H9 (cell line): ENCODE measurements around the gene KRT35. TPM values are rescaled to one million over a fixed set of nuclear protein-coding genes. Genes with fewer than 3 reads are reported as not detected.
"Not testable (repeated sequence)": the region's sequence is repeated elsewhere in the genome, so short reads cannot be mapped to it uniquely, and the experiment has no call there.

ENCODE experiments used
- DNase-seq: peaks from one replicate; pipeline ENCODE4 v3.0.0-alpha.2; 2017
- H2AFZ ChIP-seq: one replicate; pipeline ENCODE4 v1.6.1; 2013; ENCODE audit warnings: mild to moderate bottlenecking, low read length, control low read depth, moderate library complexity
- H2AK5ac ChIP-seq: 2 replicates; pipeline ENCODE4 v1.6.1; 2013; ENCODE audit warnings: low read length, control low read depth, mixed read lengths; ENCODE audit not compliant: insufficient read length
- H2BK120ac ChIP-seq: one replicate; pipeline ENCODE4 v1.6.1; 2013; ENCODE audit warnings: low read depth, mild to moderate bottlenecking, low read length, control low read depth, inconsistent platforms; ENCODE audit not compliant: poor library complexity, severe bottlenecking
- H2BK12ac ChIP-seq: 2 replicates; pipeline ENCODE4 v1.6.1; 2013; ENCODE audit warnings: low read length, control low read depth, mixed read lengths, low read depth; ENCODE audit not compliant: insufficient read length
- H2BK15ac ChIP-seq: 2 replicates; pipeline ENCODE4 v1.6.1; 2013; ENCODE audit warnings: low read depth, low read length, control low read depth
- H2BK20ac ChIP-seq: one replicate; pipeline ENCODE4 v1.6.1; 2013; ENCODE audit warnings: low read depth, mild to moderate bottlenecking, low read length, control low read depth, inconsistent platforms; ENCODE audit not compliant: poor library complexity, severe bottlenecking
- H2BK5ac ChIP-seq: 2 replicates; pipeline ENCODE4 v1.6.1; 2013; ENCODE audit warnings: low read length, control low read depth, mixed read lengths; ENCODE audit not compliant: insufficient read length
- H3K14ac ChIP-seq: 2 replicates; pipeline ENCODE4 v1.6.1; 2013; ENCODE audit warnings: low read length, control low read depth; ENCODE audit not compliant: insufficient read depth
- H3K18ac ChIP-seq: 2 replicates; pipeline ENCODE4 v1.6.1; 2013; ENCODE audit warnings: low read depth, mild to moderate bottlenecking, mixed read lengths, low read length, control low read depth; ENCODE audit not compliant: insufficient read length
- H3K23ac ChIP-seq: 2 replicates; pipeline ENCODE4 v1.6.1; 2013; ENCODE audit warnings: low read length, control low read depth, mixed read lengths, low read depth; ENCODE audit not compliant: insufficient read length
- H3K23me2 ChIP-seq: 2 replicates; pipeline ENCODE4 v1.6.1; 2013; ENCODE audit warnings: low read depth, mild to moderate bottlenecking, mixed read lengths, low read length, control low read depth; ENCODE audit not compliant: insufficient read length, poor library complexity, severe bottlenecking
- H3K27ac ChIP-seq: 2 replicates; pipeline ENCODE4 v1.5.1; 2013; ENCODE audit warnings: low read length, control low read depth, mixed read lengths, low read depth; ENCODE audit not compliant: insufficient read length
- H3K27me3 ChIP-seq: 2 replicates; pipeline ENCODE4 v1.6.1; 2013; ENCODE audit warnings: low read length, control low read depth, inconsistent platforms; ENCODE audit not compliant: insufficient read depth
- H3K4ac ChIP-seq: 2 replicates; pipeline ENCODE4 v1.6.1; 2013; ENCODE audit warnings: low read depth, mild to moderate bottlenecking, control low read depth, inconsistent platforms, low read length, moderate library complexity
- H3K4me1 ChIP-seq: 2 replicates; pipeline ENCODE4 v1.6.1; 2013; ENCODE audit warnings: low read length, control low read depth, inconsistent platforms; ENCODE audit not compliant: insufficient read depth
- H3K4me2 ChIP-seq: 2 replicates; pipeline ENCODE4 v1.6.1; 2013; ENCODE audit warnings: low read length, control low read depth, mixed read lengths; ENCODE audit not compliant: insufficient read length, insufficient read depth
- H3K56ac ChIP-seq: 2 replicates; pipeline ENCODE4 v1.6.1; 2013; ENCODE audit warnings: low read depth, mild to moderate bottlenecking, mixed read lengths, low read length, control low read depth; ENCODE audit not compliant: insufficient read length
- H3K79me1 ChIP-seq: 2 replicates; pipeline ENCODE4 v1.6.1; 2013; ENCODE audit warnings: low read depth, mild to moderate bottlenecking, moderate library complexity, low read length, control low read depth, inconsistent platforms; ENCODE audit not compliant: insufficient read depth, poor library complexity, severe bottlenecking
- H3K79me2 ChIP-seq: 2 replicates; pipeline ENCODE4 v1.6.1; 2013; ENCODE audit warnings: low read length, control low read depth, inconsistent platforms; ENCODE audit not compliant: insufficient read depth
- H3K9ac ChIP-seq: 2 replicates; pipeline ENCODE4 v1.6.1; 2013; ENCODE audit warnings: low read length, control low read depth, mixed read lengths; ENCODE audit not compliant: insufficient read length; ENCODE audit errors: extremely low read depth
- H3K9me3 ChIP-seq: one replicate; pipeline ENCODE4 v1.6.1; 2013; ENCODE audit warnings: low read depth, low read length, inconsistent platforms; ENCODE audit not compliant: control insufficient read depth
- H3T11ph ChIP-seq: one replicate; pipeline ENCODE4 v1.6.1; 2013; ENCODE audit warnings: mild to moderate bottlenecking, low read length, control low read depth, inconsistent platforms
- H4K20me1 ChIP-seq: one replicate; pipeline ENCODE4 v1.6.1; 2013; ENCODE audit not compliant: control insufficient read depth, insufficient read length, insufficient read depth
- H4K5ac ChIP-seq: 2 replicates; pipeline ENCODE4 v1.6.1; 2013; ENCODE audit warnings: low read depth, mild to moderate bottlenecking, mixed read lengths, low read length, control low read depth; ENCODE audit not compliant: insufficient read length
- H4K8ac ChIP-seq: replicated peaks from 2 replicates; pipeline ENCODE4 v1.6.1; 2013; ENCODE audit warnings: low read length, control low read depth, mixed read lengths, low read depth; ENCODE audit not compliant: insufficient read length
- H4K91ac ChIP-seq: 2 replicates; pipeline ENCODE4 v1.6.1; 2013; ENCODE audit warnings: low read depth, mild to moderate bottlenecking, moderate library complexity, mixed read lengths, low read length, control low read depth; ENCODE audit not compliant: insufficient read length
- H3K27ac Mint-ChIP-seq, 3 experiments: 2 replicates in 2 of 3; 3 replicates in 1 of 3; pipeline ENCODE4 v1.8.0; 2020 to 2021; ENCODE audit warnings: mixed read lengths in 3 of 3, mild to moderate bottlenecking in 1 of 3, moderate library complexity in 1 of 3
- H3K27me3 Mint-ChIP-seq: 2 replicates; pipeline ENCODE4 v1.8.0; 2021; ENCODE audit warnings: low read depth, mild to moderate bottlenecking, moderate library complexity, mixed read lengths
- H3K36me3 Mint-ChIP-seq, 3 experiments: 2 replicates in 2 of 3; 3 replicates in 1 of 3; pipeline ENCODE4 v1.8.0; 2020 to 2021; ENCODE audit warnings: low read depth in 3 of 3, mixed read lengths in 3 of 3; ENCODE audit not compliant: insufficient read depth in 1 of 3
- H3K4me1 Mint-ChIP-seq, 2 experiments: 2 replicates each; pipeline ENCODE4 v1.8.0; 2020; ENCODE audit warnings: mixed read lengths in 2 of 2
- H3K4me3 Mint-ChIP-seq, 2 experiments: 2 replicates in 1 of 2; 3 replicates in 1 of 2; pipeline ENCODE4 v1.8.0; 2020 to 2021; ENCODE audit warnings: mild to moderate bottlenecking in 2 of 2, mixed read lengths in 2 of 2, moderate library complexity in 1 of 2
- H3K9me3 Mint-ChIP-seq, 2 experiments: 2 replicates in 1 of 2; 3 replicates in 1 of 2; pipeline ENCODE4 v1.8.0; 2020; ENCODE audit warnings: mild to moderate bottlenecking in 2 of 2, mixed read lengths in 2 of 2, moderate library complexity in 1 of 2
- WGBS: extraction: QIAGEN DNeasy Blood & Tissue Kit; methylation state at CpG from one replicate; pipeline ENCODE4 v1.1.7; 2013; ENCODE audit warnings: missing lambda C conversion rate, low lambda C conversion rate, mixed read lengths; ENCODE audit not compliant: insufficient read length; ENCODE audit errors: extremely low coverage; 5-methylcytosine and 5-hydroxymethylcytosine counted together
- total RNA-seq: library from RNA; stranded (reverse); gene quantifications from 2 replicates; pipeline ENCODE4 v1.2.1, GENCODE V29; 2021
- TF ChIP-seq, protein P1 (sequence below): fragments of 200-600 bp; sonication (generic); conservative IDR thresholded peaks from 3 replicates; pipeline ENCODE4 v1.8.0; 2021; ENCODE audit warnings: antibody characterized with exemption, mild to moderate bottlenecking

The KRT35 gene
- total RNA-seq, 1 experiment from 2014 or later = not detected

DNA sequence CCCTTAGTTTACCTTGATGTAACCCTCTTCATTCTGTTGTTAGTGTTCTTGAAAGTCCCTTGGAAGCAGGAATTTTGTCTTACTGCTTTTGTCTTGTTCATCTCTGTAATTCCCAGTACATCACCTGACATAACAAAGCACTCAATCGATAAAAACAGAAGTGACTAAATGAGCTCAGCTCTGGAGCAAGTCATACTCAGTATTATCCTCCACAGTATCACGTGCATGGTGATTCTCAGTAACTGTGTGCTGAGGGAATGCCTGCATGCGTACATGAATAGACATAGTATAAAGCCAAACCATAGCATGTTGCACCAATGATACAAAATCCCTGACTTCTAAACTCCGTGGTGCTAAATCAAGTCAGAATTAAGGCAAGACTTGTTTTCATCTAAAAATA is 47.4 kb downstream of the KRT35 start:
- Histone ChIP-seq H4K91ac (no peak overlapping the region), H4K20me1 (no peaks in the 10 kb centered on the region), H3K79me1 (no peaks in the 10 kb centered on the region), H3K23me2 (no peaks in the 10 kb centered on the region), H2BK20ac (no peak overlapping the region), H2BK12ac (no peak overlapping the region), H3K23ac (no peak overlapping the region), H3K27ac (no peak overlapping the region), H3K4me1 (no peaks in the 10 kb centered on the region), H4K5ac (no peak overlapping the region), H3K9me3 (no peaks in the 10 kb centered on the region), H3K56ac (no peak overlapping the region), H3K14ac (no peak overlapping the region), H3K4ac (no peak overlapping the region), H3K4me2 (no peak overlapping the region), H2BK120ac (no peak overlapping the region), H2BK5ac (no peak overlapping the region), H3K79me2 (no peaks in the 10 kb centered on the region), H3K27me3 (no peaks in the 10 kb centered on the region), H2BK15ac (no peak overlapping the region), H2AFZ (no peak overlapping the region), H3K18ac (no peak overlapping the region), H2AK5ac (no peak overlapping the region), H3T11ph (no peak overlapping the region), H4K8ac (no peak overlapping the region), H3K9ac (no peak overlapping the region)
- TF ChIP-seq, protein P1, sequence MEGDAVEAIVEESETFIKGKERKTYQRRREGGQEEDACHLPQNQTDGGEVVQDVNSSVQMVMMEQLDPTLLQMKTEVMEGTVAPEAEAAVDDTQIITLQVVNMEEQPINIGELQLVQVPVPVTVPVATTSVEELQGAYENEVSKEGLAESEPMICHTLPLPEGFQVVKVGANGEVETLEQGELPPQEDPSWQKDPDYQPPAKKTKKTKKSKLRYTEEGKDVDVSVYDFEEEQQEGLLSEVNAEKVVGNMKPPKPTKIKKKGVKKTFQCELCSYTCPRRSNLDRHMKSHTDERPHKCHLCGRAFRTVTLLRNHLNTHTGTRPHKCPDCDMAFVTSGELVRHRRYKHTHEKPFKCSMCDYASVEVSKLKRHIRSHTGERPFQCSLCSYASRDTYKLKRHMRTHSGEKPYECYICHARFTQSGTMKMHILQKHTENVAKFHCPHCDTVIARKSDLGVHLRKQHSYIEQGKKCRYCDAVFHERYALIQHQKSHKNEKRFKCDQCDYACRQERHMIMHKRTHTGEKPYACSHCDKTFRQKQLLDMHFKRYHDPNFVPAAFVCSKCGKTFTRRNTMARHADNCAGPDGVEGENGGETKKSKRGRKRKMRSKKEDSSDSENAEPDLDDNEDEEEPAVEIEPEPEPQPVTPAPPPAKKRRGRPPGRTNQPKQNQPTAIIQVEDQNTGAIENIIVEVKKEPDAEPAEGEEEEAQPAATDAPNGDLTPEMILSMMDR = no peak
- peaks cover 5 to 7% of the 10 kb centered on the region in 2 experiments for H3K4me1 Mint-ChIP-seq
- no peaks in the 10 kb centered on the region for H3K36me3 Mint-ChIP-seq
- no CpG with 5 or more reads among the region's 4 CpGs for WGBS
- no peaks in the 10 kb centered on the region for H3K9me3 Mint-ChIP-seq
- no peak overlapping the region for H3K27ac Mint-ChIP-seq
- DNase-seq = no peak
- no peaks in the 10 kb centered on the region; the same call in 1 of the 2 replicates for H3K27me3 Mint-ChIP-seq
- H3K4me3 Mint-ChIP-seq = no peak overlapping the region

DNA sequence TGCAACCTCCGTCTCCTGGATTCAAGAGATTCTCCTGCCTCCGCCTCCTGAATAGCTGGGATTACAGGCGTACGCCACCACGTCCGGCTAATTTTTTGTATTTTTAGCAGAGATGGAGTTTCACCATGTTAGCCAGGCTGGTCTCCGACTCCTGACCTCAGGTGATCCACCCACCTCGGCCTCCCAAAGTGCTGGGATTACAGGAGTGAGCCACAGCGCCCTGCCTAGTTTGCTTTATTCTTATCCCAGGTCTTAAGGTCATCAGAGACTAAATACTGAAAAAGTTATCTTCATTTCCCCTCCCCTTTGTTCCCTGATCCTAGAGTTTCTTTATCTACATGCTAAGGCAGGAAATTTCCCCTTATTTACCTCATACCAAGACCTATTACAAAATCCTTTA is 50.6 kb downstream of the KRT35 start:
- not testable (repeated sequence) for H3K4me3 Mint-ChIP-seq, H3K9me3 Mint-ChIP-seq, H4K20me1 ChIP-seq, H3K4me1 ChIP-seq, H3K27ac Mint-ChIP-seq, H3K79me1 ChIP-seq, H3K4me2 ChIP-seq, H3K27ac ChIP-seq, H3K9me3 ChIP-seq, H2BK20ac ChIP-seq, H3K4ac ChIP-seq, H3K79me2 ChIP-seq, H3K36me3 Mint-ChIP-seq, H3K9ac ChIP-seq, H2BK12ac ChIP-seq, H3K14ac ChIP-seq, H3K56ac ChIP-seq, H2AK5ac ChIP-seq, DNase-seq, H3K18ac ChIP-seq, H4K8ac ChIP-seq, H2AFZ ChIP-seq, H4K91ac ChIP-seq, H3K23me2 ChIP-seq, H2BK120ac ChIP-seq, H3T11ph ChIP-seq, H4K5ac ChIP-seq, H2BK15ac ChIP-seq, H3K23ac ChIP-seq, H2BK5ac ChIP-seq, H3K27me3 Mint-ChIP-seq, H3K27me3 ChIP-seq
- no CpG with 5 or more reads among the region's 9 CpGs for WGBS
- H3K4me1 Mint-ChIP-seq = peaks cover 9 to 11% of the 10 kb centered on the region in 2 experiments
